Thoracic aorta (tissue), 2 donors: ENCODE measurements around the gene FGD6. TPM values are rescaled to one million over a fixed set of nuclear protein-coding genes. Genes with fewer than 3 reads are reported as not detected.

Experiments
- ATAC-seq: fragments of 150-250 bp; one replicate; pipeline ENCODE4 v1.8.0; 2017; ENCODE audit warnings: low read depth; ENCODE audit not compliant: insufficient number of reproducible peaks, low FRiP score
- DNase-seq: peaks from one replicate; pipeline ENCODE4 v3.0.0-alpha.2; 2020; ENCODE audit warnings: low spot score
- H3K27ac ChIP-seq, 2 donors: fragments of 200-600 bp; sonication (generic); 1 replicate in 1 of 2; 2 replicates in 1 of 2; pipeline ENCODE4 v1.5.1; 2016; ENCODE audit warnings: mild to moderate bottlenecking in 2 of 2, moderate library complexity in 2 of 2
- H3K27me3 ChIP-seq: fragments of 200-600 bp; sonication (generic); replicated peaks from 2 replicates; pipeline ENCODE4 v1.6.0; 2016; ENCODE audit warnings: mild to moderate bottlenecking; ENCODE audit not compliant: insufficient read depth
- H3K36me3 ChIP-seq: fragments of 200-600 bp; sonication (generic); one replicate; pipeline ENCODE4 v1.5.1; 2016
- H3K4me1 ChIP-seq, 2 donors: fragments of 200-600 bp; sonication (generic); 1 replicate in 1 of 2; 2 replicates in 1 of 2; pipeline versions ENCODE4 v1.5.1 to v1.6.0; 2016; ENCODE audit warnings: low read depth in 2 of 2, mild to moderate bottlenecking in 1 of 2; ENCODE audit not compliant: control insufficient read depth in 1 of 2
- H3K4me3 ChIP-seq: fragments of 200-600 bp; sonication (generic); 2 replicates; pipeline ENCODE4 v1.5.1; 2016; ENCODE audit warnings: mild to moderate bottlenecking
- H3K9me3 ChIP-seq: fragments of 200-600 bp; sonication (generic); 2 replicates; pipeline ENCODE4 v1.5.1; 2016
- CTCF ChIP-seq: fragments of 200-600 bp; sonication (generic); IDR thresholded peaks from one replicate; pipeline ENCODE4 v1.5.1; 2019; ENCODE audit warnings: antibody characterized with exemption
- total RNA-seq, 2 donors: library from RNA; depleted of rRNA; stranded (reverse); fragments of >200 nt; gene quantifications; one replicate each; pipeline versions ENCODE4 v1.1.0 to v1.2.3, GENCODE V29; 2016

FGD6 gene
- total RNA-seq, 2 donors from 2014 or later = 8.4 to 9.8 TPM

DNA sequence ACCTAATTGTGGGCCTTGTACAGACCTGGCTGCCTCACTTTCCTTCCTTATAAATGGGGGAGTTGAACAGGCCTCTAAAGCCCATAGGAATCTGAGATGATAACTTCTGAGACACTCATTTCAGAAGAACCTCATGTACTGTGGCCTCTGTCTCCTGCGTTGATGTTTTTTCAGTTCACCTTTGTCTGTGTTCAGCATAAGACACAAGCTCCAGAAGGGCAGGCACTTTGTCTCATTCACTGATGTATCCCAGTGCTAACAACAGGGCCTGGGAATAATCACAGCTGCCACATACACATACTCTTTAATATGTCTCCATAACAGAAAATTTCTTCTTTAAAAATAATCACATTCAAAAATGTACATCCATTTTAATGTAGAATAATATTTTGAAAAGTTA is 3.3 kb downstream of the FGD6 start:
- Histone ChIP-seq H3K27me3 (no peaks in the 10 kb centered on the region), H3K4me3 (no peak overlapping the region), H3K27ac (no peak overlapping the region), H3K4me1 (peaks cover 0 to 15% of the 10 kb centered on the region in 2 donors), H3K9me3 (no peaks in the 10 kb centered on the region), H3K36me3 (no peaks in the 10 kb centered on the region)
- no peak for TF ChIP-seq CTCF
- ATAC-seq (no peak), DNase-seq (no peak)

DNA sequence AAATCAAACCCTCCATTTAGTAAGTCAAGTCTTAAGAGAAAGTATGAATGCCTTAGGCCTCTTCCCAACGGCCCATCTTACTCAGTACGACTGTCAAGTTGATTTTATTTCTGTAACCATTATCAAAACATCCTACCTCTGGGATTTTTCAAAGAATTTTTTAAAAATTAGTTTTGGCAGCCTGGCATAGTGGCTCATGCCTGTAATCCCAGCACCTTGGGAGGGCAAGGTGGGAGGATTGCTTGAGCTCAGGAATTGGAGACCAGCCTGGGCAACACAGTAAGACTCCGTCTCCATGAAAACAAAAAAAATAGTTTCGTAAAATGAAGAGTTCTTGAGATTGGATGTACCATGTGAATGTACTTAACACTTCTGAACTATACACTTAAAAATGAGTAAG is 4.1 kb downstream of the FGD6 start:
- TF ChIP-seq CTCF = no peak
- Histone ChIP-seq H3K27me3 (no peaks in the 10 kb centered on the region), H3K9me3 (no peaks in the 10 kb centered on the region), H3K4me1 (peaks cover 0 to 14% of the 10 kb centered on the region in 2 donors), H3K27ac (no peak overlapping the region), H3K36me3 (no peaks in the 10 kb centered on the region), H3K4me3 (no peak overlapping the region)
- ATAC-seq (no peak), DNase-seq (no peak)

GRCh38 chr12:95212586-95212985 is 4.7 kb downstream of the FGD6 start:
- ATAC-seq = no peak
- Histone ChIP-seq H3K4me1 (peaks cover 0 to 14% of the 10 kb centered on the region in 2 donors), H3K27me3 (no peaks in the 10 kb centered on the region), H3K9me3 (no peaks in the 10 kb centered on the region), H3K27ac (no peak overlapping the region), H3K4me3 (no peak overlapping the region), H3K36me3 (no peaks in the 10 kb centered on the region)
- TF ChIP-seq CTCF = no peak
- no peak for DNase-seq

DNA sequence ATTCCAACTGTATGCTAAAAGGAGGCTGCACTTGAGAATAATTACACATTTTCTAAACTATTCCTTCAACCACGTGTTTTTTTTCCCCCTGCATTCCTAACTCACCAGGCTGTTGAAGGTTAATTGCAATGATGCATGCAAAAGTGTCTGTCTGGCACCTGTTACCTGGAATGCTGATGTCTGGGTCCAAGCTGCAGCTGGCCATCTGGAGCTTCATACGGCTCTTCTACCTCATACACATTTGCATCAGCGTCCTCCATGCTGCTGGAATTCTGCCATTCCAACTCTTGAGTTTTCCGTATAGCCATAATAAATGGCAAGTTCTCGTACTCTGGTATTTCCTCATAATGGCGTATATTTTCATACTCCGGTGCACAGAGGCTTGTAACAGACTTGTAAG is 8.6 kb downstream of the FGD6 start:
- TF ChIP-seq CTCF = no peak
- ATAC-seq = no peak

DNA sequence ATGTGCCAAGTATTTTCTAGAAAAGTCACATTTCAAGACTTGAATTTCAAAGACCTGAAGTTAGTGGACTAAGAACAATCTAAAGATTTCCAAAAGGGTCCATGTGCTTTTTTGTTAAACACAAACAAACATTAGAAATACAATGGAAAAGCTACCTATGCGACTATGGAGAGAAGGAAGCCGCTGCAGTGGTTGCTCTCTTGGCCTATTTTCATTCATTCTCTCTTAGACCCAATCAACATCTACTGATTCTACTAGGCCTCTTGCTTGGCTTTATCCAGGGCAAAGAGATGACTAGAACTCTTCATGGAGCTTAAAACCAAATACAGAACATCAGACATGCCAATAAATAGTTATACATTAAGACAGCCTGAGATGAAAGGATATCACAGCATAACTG is 9.9 kb downstream of the FGD6 start:
- H3K36me3 ChIP-seq = no peaks in the 10 kb centered on the region
- no peaks in the 10 kb centered on the region for H3K27me3 ChIP-seq
- no peak for DNase-seq
- H3K4me1 ChIP-seq = peaks cover 22 to 42% of the 10 kb centered on the region in 2 donors
- no peak for ATAC-seq
- no peaks in the 10 kb centered on the region for H3K9me3 ChIP-seq
- no peak overlapping the region for H3K27ac ChIP-seq
- TF ChIP-seq CTCF = no peak
- H3K4me3 ChIP-seq = no peak overlapping the region

More for the DNA sequence above, 8.6 kb downstream of the FGD6 start:
- H3K27me3 ChIP-seq = no peaks in the 10 kb centered on the region
- DNase-seq = no peak
- no peak overlapping the region for H3K4me3 ChIP-seq
- no peaks in the 10 kb centered on the region for H3K36me3 ChIP-seq
- H3K4me1 ChIP-seq = peaks cover 19 to 29% of the 10 kb centered on the region in 2 donors
- H3K27ac ChIP-seq = no peak overlapping the region
- no peaks in the 10 kb centered on the region for H3K9me3 ChIP-seq
